SK-N-SH (cell line): Measurements from ENCODE around the gene ZNF385C.

ENCODE experiments used
- CHD2 ChIP-seq: fragments of 150-350 bp; IDR thresholded peaks from 2 replicates; pipeline ENCODE4 v1.6.1; 2018; ENCODE audit warnings: low read length; ENCODE audit not compliant: partially characterized antibody
- CTCF ChIP-seq: fragments of 200-600 bp; sonication (generic); IDR thresholded peaks from 2 replicates; pipeline ENCODE4 v1.6.1; 2017; ENCODE audit warnings: antibody characterized with exemption, mild to moderate bottlenecking, moderate library complexity
- EP300 ChIP-seq, 2 experiments: IDR thresholded peaks; 2 replicates each; pipeline versions ENCODE4 v1.4.0 to v1.6.1; 2012; ENCODE audit warnings: borderline replicate concordance in 1 of 2, low read depth in 1 of 2, low read length in 1 of 2
- EZH2phosphoT487 ChIP-seq: fragments of 200-600 bp; sonication (generic); IDR thresholded peaks from 2 replicates; pipeline ENCODE4 v1.6.1; 2017; ENCODE audit warnings: low read depth, mixed run types, mild to moderate bottlenecking, antibody characterized with exemption, moderate library complexity, borderline replicate concordance
- FOXM1 ChIP-seq: IDR thresholded peaks from 2 replicates; pipeline ENCODE4 v1.4.0; 2012; ENCODE audit warnings: low read depth, mild to moderate bottlenecking
- JUND ChIP-seq: IDR thresholded peaks from 2 replicates; pipeline ENCODE4 v1.4.0; 2012
- MAX ChIP-seq: IDR thresholded peaks from 2 replicates; pipeline ENCODE4 v1.4.0; 2012; ENCODE audit warnings: low read depth
- NFIC ChIP-seq: IDR thresholded peaks from 2 replicates; pipeline ENCODE4 v1.4.0; 2012; ENCODE audit warnings: borderline replicate concordance
- NRF1 ChIP-seq: IDR thresholded peaks from 2 replicates; pipeline ENCODE4 v1.6.1; 2012; ENCODE audit warnings: low read depth, mild to moderate bottlenecking, low read length
- POLR2AphosphoS5 ChIP-seq: IDR thresholded peaks from 2 replicates; pipeline ENCODE4 v1.6.1; 2012; ENCODE audit warnings: low read depth, low read length
- RAD21 ChIP-seq: IDR thresholded peaks from 2 replicates; pipeline ENCODE4 v1.6.1; 2012; ENCODE audit warnings: mild to moderate bottlenecking, low read length
- REST ChIP-seq: IDR thresholded peaks from 2 replicates; pipeline ENCODE4 v1.6.1; 2012; ENCODE audit warnings: mild to moderate bottlenecking, low read depth, low read length, moderate library complexity
- RFX5 ChIP-seq: IDR thresholded peaks from 2 replicates; pipeline ENCODE4 v1.6.1; 2012; ENCODE audit warnings: mild to moderate bottlenecking, improper control_type of control experiment, low read length
- SMC3 ChIP-seq: IDR thresholded peaks from 2 replicates; pipeline ENCODE4 v1.6.1; 2012; ENCODE audit warnings: low read depth, low read length, improper control_type of control experiment

GRCh38 chr17:42071810-42072209 is 26.5 kb downstream of the ZNF385C start:
- TF ChIP-seq CTCF (no peak), POLR2AphosphoS5 (no peak), SMC3 (no peak), REST (no peak), MAX (no peak), JUND (no peak), RAD21 (no peak), NRF1 (no peak), EP300 (IDR thresholded peaks at IDR 0.05; ENCODE audit: borderline replicate concordance in 1 of 2, low read depth in 1 of 2, low read length in 1 of 2) (no peak), FOXM1 (no peak), EZH2phosphoT487 (no peak), RFX5 (no peak), NFIC (no peak), CHD2 (no peak)
